Motor neuron (in vitro differentiated cells): ENCODE results near the gene DHX35. TPM values are rescaled to one million over a fixed set of nuclear protein-coding genes. Genes with fewer than 3 reads are reported as not detected.

Experiments
- ATAC-seq, 8 experiments: fragments of 200-7000 bp; cut with Tn5 transposase; replicated peaks in 6 of 8; 2 replicates each; pipeline ENCODE4 v1.8.0; 2021; ENCODE audit warnings: mild to moderate bottlenecking in 8 of 8, moderate library complexity in 8 of 8
- H3K27ac ChIP-seq, 2 donors: fragments of 250-450 bp; sonication (Bioruptor Pico); 2 replicates each; pipeline ENCODE4 v1.9.0; 2021; ENCODE audit warnings: antibody characterized with exemption in 2 of 2, mild to moderate bottlenecking in 2 of 2, moderate library complexity in 1 of 2
- H3K4me1 ChIP-seq, 2 donors: fragments of 250-450 bp; sonication (Bioruptor Pico); replicated peaks in 1 of 2; 2 replicates each; pipeline ENCODE4 v1.6.1; 2021; ENCODE audit warnings: antibody characterized with exemption in 2 of 2, mild to moderate bottlenecking in 2 of 2, moderate library complexity in 1 of 2
- H3K4me3 ChIP-seq, 5 donors: fragments of 250-450 bp; sonication (Bioruptor Pico); 2 replicates each; pipeline ENCODE4 v1.9.0; 2021; ENCODE audit warnings: antibody characterized with exemption in 5 of 5, mild to moderate bottlenecking in 5 of 5, moderate library complexity in 4 of 5
- WGBS, 10 experiments: fragments of 450-650 bp; shearing (Covaris generic); methylation state at CpG; one replicate each; pipeline ENCODE4 v1.0.0; 2022; 5-methylcytosine and 5-hydroxymethylcytosine counted together
- in situ Hi-C, 9 experiments: fragments of 400-800 bp; cut with MboI; loops; one replicate each; pipeline ENCODE4 v1.15.0; 2021; ENCODE audit warnings: low sequenced_read_pairs in 9 of 9, low pct_unique_long_range_greater_than_20kb in 2 of 9; ENCODE audit not compliant: unreplicated experiment in 9 of 9
- total RNA-seq, 8 experiments: library from RNA; unstranded; fragments of 300-600 nt; gene quantifications; 2 replicates each; pipeline versions ENCODE4 v1.2.3 to v1.2.4, GENCODE V29; 2022

The DHX35 gene
- total RNA-seq, 8 experiments from 2014 or later, result 6.9 to 16.6 (median 11.4) TPM

- WGBS, 10 experiments, result 60 to 100% (median 87%) methylated on average over 1 to 10 of the region's 15 CpGs; no CpG with 5 or more reads in 2 of the 10 experiments
These were observed 80.4 kb downstream of the DHX35 start for GRCh38 chr20:39042279-39043150.

DNA sequence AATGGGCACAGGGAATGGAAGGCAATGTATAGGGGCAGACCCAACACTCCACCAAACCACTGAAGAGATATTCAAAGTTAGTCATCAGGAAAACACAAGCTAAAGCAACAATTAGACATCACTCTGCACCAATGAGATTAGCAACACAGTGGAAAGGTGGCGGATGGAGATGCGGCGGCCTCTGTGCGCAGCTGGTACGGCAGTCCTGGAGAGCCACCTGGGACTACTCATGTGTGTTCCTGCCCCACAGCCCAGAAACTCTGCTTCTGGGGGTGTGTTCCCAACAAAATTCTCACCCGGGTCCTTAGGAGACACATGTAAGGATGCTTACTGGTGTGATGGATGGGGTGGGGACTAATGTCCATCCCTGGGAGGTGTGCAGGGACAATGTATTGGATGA is 82.4 kb downstream of the DHX35 start:
- WGBS, 10 experiments, result 85 to 100% (median 100%) methylated on average over 1 to 6 of the region's 6 CpGs; no CpG with 5 or more reads in 4 of the 10 experiments
- ATAC-seq, result no peak
- in situ Hi-C loops, result loop anchor here in 2 of 9 experiments (25.0 kb wide), 2 partner anchors 132 to 382 kb away; no protein-coding TSS in a partner anchor

More at GRCh38 chr20:39042279-39043150, 80.4 kb downstream of the DHX35 start:
- ATAC-seq, result peak in 2 of 8 experiments; percentile 31 to 58
- H3K27ac ChIP-seq, result no peak overlapping the region
- H3K4me1 ChIP-seq, result no peaks in the 10 kb centered on the region
- H3K4me3 ChIP-seq, result no peak overlapping the region
- in situ Hi-C loops, result loop anchor here in 2 of 9 experiments (25.0 kb wide), 2 partner anchors 130 to 380 kb away; no protein-coding TSS in a partner anchor

DNA sequence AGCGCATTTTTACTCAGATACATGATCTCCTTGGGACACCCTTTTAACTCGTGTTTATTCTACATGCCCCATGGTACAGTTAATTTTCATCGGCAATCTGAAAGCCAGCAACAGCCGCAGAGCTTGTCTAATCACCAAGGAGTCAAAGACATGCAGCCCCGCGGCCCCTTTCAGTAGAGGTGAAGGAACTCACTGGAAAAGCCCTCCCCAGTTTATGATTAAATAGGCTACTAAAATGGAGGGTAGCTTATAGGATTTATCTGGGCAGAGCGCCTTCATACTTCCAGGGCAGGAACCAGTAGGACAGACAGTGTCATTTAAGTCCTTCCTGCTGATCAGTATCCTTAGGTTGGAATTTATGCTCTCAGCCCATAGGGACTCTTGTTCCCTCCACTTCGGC is 83.5 kb downstream of the DHX35 start:
- in situ Hi-C loops, result loop anchor here in 2 of 9 experiments (25.0 kb wide), 2 partner anchors 133 to 383 kb away; no protein-coding TSS in a partner anchor
- 81 to 100% (median 93%) methylated on average over 1 to 8 of the region's 8 CpGs for WGBS, 10 experiments
- H3K27ac ChIP-seq, result no peak overlapping the region
- H3K4me1 ChIP-seq, result peaks cover 4 to 7% of the 10 kb centered on the region in 2 donors
- no peak for ATAC-seq
- H3K4me3 ChIP-seq, result no peak overlapping the region

More for the DNA sequence above, 82.4 kb downstream of the DHX35 start:
- Histone ChIP-seq H3K4me3 (no peak overlapping the region), H3K27ac (no peak overlapping the region), H3K4me1 (peaks cover 1 to 2% of the 10 kb centered on the region in 2 donors)

DNA sequence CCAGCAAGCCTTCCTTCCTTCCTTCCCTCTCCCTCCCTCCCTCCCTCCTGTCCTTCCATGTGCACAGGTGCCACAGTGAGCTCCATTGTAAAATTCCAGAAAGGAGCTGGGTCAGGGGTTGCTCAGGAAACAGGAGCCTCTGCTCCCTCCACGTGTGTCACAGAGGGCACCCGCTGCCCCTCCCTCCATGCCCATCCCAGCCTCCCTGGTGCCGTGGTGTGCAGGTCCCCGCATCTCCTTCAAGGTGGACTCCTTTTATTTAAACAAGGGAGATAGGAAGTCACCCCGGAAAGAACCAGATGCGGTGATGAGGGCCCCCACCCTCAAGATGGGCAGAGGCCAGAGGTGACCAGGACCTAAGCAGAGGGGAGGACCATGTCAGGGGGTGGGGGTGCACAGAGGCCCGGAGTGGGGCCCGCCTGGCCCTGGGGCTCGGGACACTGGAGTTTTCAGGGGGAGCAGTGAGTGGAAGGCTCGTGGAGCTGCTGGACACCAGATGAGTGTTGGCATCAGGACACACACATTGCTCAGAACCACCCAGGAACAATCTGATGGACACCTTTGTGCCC is 85.4 kb downstream of the DHX35 start:
- no peak for ATAC-seq
- in situ Hi-C loops, result loop anchor here in 2 of 9 experiments (25.0 kb wide), 2 partner anchors 135 to 385 kb away; no protein-coding TSS in a partner anchor
- WGBS, 10 experiments, result 54% methylated on average over 4 of the region's 10 CpGs; no CpG with 5 or more reads in 9 of the 10 experiments

DNA sequence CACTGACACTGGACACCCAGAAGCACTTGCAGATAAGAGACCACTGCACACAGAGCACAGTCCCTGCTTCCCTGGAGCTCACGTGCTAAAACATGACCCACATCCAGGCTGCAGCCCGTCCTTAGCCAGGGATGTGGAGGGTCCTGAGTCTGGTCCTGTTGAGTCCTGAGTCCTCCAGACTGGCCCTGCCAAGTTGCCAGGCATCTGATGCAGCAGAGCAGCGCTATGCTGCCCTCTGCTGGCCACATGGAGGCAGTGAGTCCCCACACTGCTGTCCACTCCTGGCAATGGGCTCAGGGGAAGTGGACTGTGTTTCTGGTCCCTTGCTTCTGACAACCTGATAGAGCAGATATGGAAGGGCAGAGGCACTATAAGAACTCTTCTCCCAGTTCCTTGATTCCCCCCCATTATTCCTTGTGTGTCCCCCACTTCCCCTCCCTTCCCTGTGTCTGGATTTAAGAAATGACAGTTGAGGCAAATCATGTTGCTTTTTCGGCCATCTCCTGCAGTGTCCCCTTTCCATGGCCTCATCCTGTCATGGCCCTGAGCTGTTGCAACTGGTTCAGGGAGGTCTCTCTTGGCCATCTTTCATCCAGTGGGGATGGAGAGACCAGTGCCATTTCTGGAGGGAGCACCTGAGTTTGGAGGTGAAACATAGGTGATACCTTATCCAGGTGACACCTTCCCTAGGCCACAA is 86.0 kb downstream of the DHX35 start:
- in situ Hi-C loops, result loop anchor here in 2 of 9 experiments (25.0 kb wide), 2 partner anchors 136 to 386 kb away; no protein-coding TSS in a partner anchor
- ATAC-seq, result peak; percentile 58 to 82 (median 70)
- WGBS, 10 experiments, result 100% methylated on average over 1 of the region's 4 CpGs; no CpG with 5 or more reads in 8 of the 10 experiments
- peaks cover 14 to 18% of the 10 kb centered on the region in 2 donors for H3K4me1 ChIP-seq
- no peak overlapping the region for H3K27ac ChIP-seq
- no peak overlapping the region for H3K4me3 ChIP-seq

More for the DNA sequence above, 85.4 kb downstream of the DHX35 start:
- H3K4me1 ChIP-seq, result peaks cover 7 to 12% of the 10 kb centered on the region in 2 donors
- H3K4me3 ChIP-seq, result no peak overlapping the region
- no peak overlapping the region for H3K27ac ChIP-seq

GRCh38 chr20:39049148-39049547 is 87.0 kb downstream of the DHX35 start:
- no peak overlapping the region for H3K4me3 ChIP-seq
- no peak overlapping the region for H3K27ac ChIP-seq
- peaks cover 18% of the 10 kb centered on the region in 2 donors for H3K4me1 ChIP-seq
- 80 to 100% methylated on average over 1 of the region's 2 CpGs; no CpG with 5 or more reads in 8 of the 10 experiments for WGBS, 10 experiments
- in situ Hi-C loops, result loop anchor here in 2 of 9 experiments (25.0 kb wide), 2 partner anchors 137 to 387 kb away; no protein-coding TSS in a partner anchor
- no peak for ATAC-seq

DNA sequence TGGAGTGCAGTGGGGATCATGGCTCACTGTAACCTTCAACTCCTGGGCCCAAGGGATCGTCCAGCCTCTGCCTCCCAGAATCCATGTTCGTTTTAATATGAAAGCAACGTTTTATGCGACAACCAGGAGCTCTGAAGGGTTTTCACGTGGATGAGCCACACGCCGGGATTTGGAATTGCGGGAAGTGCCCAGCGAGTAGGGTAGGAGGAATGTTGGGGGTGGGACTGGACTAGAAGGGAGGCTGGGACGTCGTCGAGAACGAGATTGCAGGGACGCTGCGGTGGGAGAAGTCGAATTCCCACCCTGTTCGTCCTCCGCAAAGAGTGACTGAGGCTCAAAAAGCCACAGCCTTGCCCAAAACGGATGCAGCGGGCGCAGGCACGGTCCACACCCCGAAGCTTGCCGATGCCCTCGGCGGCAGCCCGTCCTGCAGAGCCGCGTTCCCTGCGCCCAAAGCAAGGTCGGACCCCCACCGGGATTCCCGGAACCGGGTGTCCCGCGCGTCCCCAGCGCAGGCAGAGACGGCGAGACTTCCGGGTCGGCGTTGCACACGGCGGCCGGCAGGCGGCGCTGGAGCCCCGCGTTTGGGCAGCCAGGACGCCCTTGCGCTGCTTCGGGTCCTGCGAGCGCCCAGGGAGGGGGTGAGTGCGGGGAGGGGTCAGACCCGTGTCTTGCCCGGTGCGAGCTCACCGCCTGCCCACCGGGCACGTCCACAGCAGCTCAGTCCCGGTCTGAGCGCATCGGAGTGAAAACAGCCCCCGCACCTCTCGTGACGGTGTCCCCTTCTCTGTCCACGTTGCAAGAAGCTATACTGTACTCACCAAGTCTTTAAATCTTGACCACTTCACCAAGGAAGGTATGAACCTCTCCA is 87.8 kb downstream of the DHX35 start:
- in situ Hi-C loops, result loop anchor here in 2 of 9 experiments (25.0 kb wide), 2 partner anchors 138 to 388 kb away; no protein-coding TSS in a partner anchor
- H3K27ac ChIP-seq, result no peak overlapping the region
- H3K4me1 ChIP-seq, result peaks cover 18% of the 10 kb centered on the region in 2 donors
- 0 to 11% (median 6%) methylated on average over 1 to 22 of the region's 69 CpGs; no CpG with 5 or more reads in 3 of the 10 experiments for WGBS, 10 experiments
- peak; percentile 87 to 91 (median 90) for ATAC-seq
- H3K4me3 ChIP-seq, result peak overlapping the region; percentile 46 to 83 (median 53)

- Histone ChIP-seq H3K4me3 (peak overlapping the region in 3 of 5 donors; percentile 46 to 72 (median 53)), H3K4me1 (peaks cover 18% of the 10 kb centered on the region in 2 donors), H3K27ac (no peak overlapping the region)
- 80 to 100% methylated on average over 2 of the region's 4 CpGs; no CpG with 5 or more reads in 8 of the 10 experiments for WGBS, 10 experiments
- in situ Hi-C loops, result no loop called here
- ATAC-seq, result peak in 3 of 8 experiments; percentile 2 to 6 (median 3)
These were observed 88.4 kb downstream of the DHX35 start for GRCh38 chr20:39050555-39050902.

DNA sequence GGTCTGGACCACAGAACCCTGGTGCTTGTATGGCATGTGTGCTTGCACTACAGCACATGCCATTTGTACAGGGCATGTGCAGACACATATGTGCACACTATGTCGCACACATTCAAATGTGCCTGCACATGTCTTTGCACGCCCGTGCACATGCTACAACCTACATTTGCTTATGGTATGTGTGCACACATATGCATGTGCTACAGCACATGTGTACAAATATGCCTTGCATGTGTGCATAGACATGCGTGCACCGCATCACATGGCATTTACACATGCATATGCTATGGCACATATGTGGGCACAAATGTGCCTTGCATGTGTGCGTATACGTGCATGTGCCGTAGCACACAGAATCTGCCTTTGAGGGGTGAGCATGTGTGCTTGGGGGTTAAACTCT is 90.5 kb downstream of the DHX35 start:
- Histone ChIP-seq H3K27ac (peak overlapping the region; percentile 61 to 63), H3K4me1 (peaks cover 18% of the 10 kb centered on the region in 2 donors), H3K4me3 (no peak overlapping the region)
- ATAC-seq, result no peak
- in situ Hi-C loops, result no loop called here
- 17 to 97% (median 93%) methylated on average over 3 to 7 of the region's 8 CpGs; no CpG with 5 or more reads in 2 of the 10 experiments for WGBS, 10 experiments

DNA sequence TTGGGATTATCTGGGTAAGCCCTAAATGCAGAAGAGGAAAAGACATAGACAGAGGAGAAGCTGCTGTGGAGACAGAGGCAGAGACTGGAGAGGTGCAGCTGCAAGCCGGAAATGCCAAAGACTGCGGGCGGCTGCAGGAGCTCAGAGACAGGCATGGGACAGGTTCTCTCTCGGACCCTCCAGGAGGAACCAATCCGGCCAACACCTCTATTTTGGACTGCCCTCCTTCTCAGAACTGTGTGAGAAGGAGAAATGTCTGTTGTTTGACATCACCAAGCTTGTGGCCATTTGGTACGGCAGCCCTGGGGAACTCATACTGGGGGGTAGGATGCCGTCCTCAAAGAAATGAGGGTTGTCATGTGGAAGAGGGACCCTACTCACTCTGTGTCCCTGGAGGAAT is 95.0 kb downstream of the DHX35 start:
- no peak overlapping the region for H3K27ac ChIP-seq
- in situ Hi-C loops, result no loop called here
- 34 to 80% (median 75%) methylated on average over 1 to 7 of the region's 7 CpGs; no CpG with 5 or more reads in 2 of the 10 experiments for WGBS, 10 experiments
- H3K4me3 ChIP-seq, result no peak overlapping the region
- no peak for ATAC-seq
- H3K4me1 ChIP-seq, result peaks cover 9 to 14% of the 10 kb centered on the region in 2 donors

DNA sequence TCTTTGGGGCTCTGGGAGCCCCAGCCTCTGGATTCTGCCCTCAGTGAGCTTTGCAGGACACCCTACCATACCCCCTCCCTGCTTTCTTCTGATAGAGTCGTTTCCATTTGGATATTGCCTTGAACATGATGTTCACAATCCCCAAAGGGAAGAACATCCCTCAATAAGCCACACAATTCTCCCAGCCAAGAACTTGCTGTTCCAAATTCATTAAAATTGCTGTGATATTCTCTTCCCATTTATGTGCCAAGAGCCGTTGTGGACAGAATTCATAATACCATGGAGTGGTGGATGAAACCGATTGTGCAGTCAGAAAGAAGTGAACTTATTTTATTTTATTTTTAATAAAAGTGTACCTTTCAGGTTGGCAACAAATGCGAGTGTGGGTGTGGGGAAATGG is 95.8 kb downstream of the DHX35 start:
- H3K27ac ChIP-seq, result no peak overlapping the region
- WGBS, 10 experiments, result 0 to 100% (median 80%) methylated on average over 1 to 4 of the region's 4 CpGs; no CpG with 5 or more reads in 1 of the 10 experiments
- H3K4me3 ChIP-seq, result no peak overlapping the region
- in situ Hi-C loops, result no loop called here
- peaks cover 3 to 7% of the 10 kb centered on the region in 2 donors for H3K4me1 ChIP-seq
- ATAC-seq, result no peak
